NB4 (cell line): ENCODE measurements around the gene BAZ1A.

ENCODE experiments used
- CTCF ChIP-seq: IDR thresholded peaks from one replicate; pipeline ENCODE4 v1.5.1; 2012; ENCODE audit warnings: low read depth, low read length
- MAX ChIP-seq: IDR thresholded peaks from 2 replicates; pipeline ENCODE4 v1.6.1; 2011; ENCODE audit warnings: low read depth, low read length
- MYC ChIP-seq: IDR thresholded peaks from 2 replicates; pipeline ENCODE4 v1.6.1; 2011; ENCODE audit warnings: low read depth, low read length
- POLR2A ChIP-seq: IDR thresholded peaks from 2 replicates; pipeline ENCODE4 v1.6.1; 2011; ENCODE audit warnings: mild to moderate bottlenecking; ENCODE audit not compliant: insufficient read length; ENCODE audit errors: extremely low read depth

- TF ChIP-seq CTCF (no peak), POLR2A (no peak), MAX (no peak), MYC (no peak)
These were observed 37.0 kb upstream of the BAZ1A start for GRCh38 chr14:34912182-34912581.
